ENCODE results near the gene ZCCHC9.
A peak's percentile ranks its signal among the peaks of the same experiment; 100 is the strongest.
"Not testable (repeated sequence)": the region's sequence is repeated elsewhere in the genome, so short reads cannot be mapped to it uniquely, and the experiment has no call there.

Gene ZCCHC9
- 18.2 to 30.6 (median 25.6) reads per million in 4 experiments for total RNA-seq

GRCh38 chr5:81301271-81302015, at the start of gene ZCCHC9:
ZCCHC9 (plus strand) TSS chr5:81301587; CDS start chr5:81304758, 3,171 bp downstream.
- DNase-seq: peak; percentile 84

GRCh38 chr5:81251922-81252321, 49.5 kb upstream of the ZCCHC9 start:
- DNase-seq: no peak

- DNase-seq: no peak
Observed at GRCh38 chr5:81252904-81253303, 48.5 kb upstream of the ZCCHC9 start.

- DNase-seq: no peak
Observed at GRCh38 chr5:81253875-81254274, 47.5 kb upstream of the ZCCHC9 start.

GRCh38 chr5:81254886-81255559, 46.4 kb upstream of the ZCCHC9 start:
- DNase-seq: no peak

- no peak for DNase-seq
Observed at GRCh38 chr5:81256766-81257165, 44.6 kb upstream of the ZCCHC9 start.

- not testable (repeated sequence) for DNase-seq
Observed at GRCh38 chr5:81262796-81263195, 38.6 kb upstream of the ZCCHC9 start.

GRCh38 chr5:81265101-81265500, 36.3 kb upstream of the ZCCHC9 start:
- DNase-seq: no peak

- no peak for DNase-seq
Observed at GRCh38 chr5:81268521-81269196, 32.7 kb upstream of the ZCCHC9 start.

- DNase-seq: no peak
Observed at GRCh38 chr5:81269751-81270393, 31.5 kb upstream of the ZCCHC9 start.

- DNase-seq: not testable (repeated sequence)
Observed at GRCh38 chr5:81270394-81271027, 30.9 kb upstream of the ZCCHC9 start.

- no peak for DNase-seq
Observed at GRCh38 chr5:81283976-81284375, 17.4 kb upstream of the ZCCHC9 start.

- DNase-seq: no peak
Observed at GRCh38 chr5:81286059-81286617, 15.2 kb upstream of the ZCCHC9 start.

- DNase-seq: no peak
Observed at GRCh38 chr5:81288021-81288433, 13.4 kb upstream of the ZCCHC9 start.

GRCh38 chr5:81290146-81290545, 11.2 kb upstream of the ZCCHC9 start:
- no peak for DNase-seq

- DNase-seq: no peak
Observed at GRCh38 chr5:81292130-81292529, 9.3 kb upstream of the ZCCHC9 start.

GRCh38 chr5:81294021-81294420, 7.4 kb upstream of the ZCCHC9 start:
- not testable (repeated sequence) for DNase-seq

- DNase-seq: no peak
Observed at GRCh38 chr5:81297531-81297930, 3.9 kb upstream of the ZCCHC9 start.

- DNase-seq: no peak
Observed at GRCh38 chr5:81300921-81301270, 491 bp upstream of the ZCCHC9 start.

- DNase-seq: no peak
Observed at GRCh38 chr5:81302596-81302995, 1.2 kb downstream of the ZCCHC9 start.

- DNase-seq: no peak
Observed at GRCh38 chr5:81303563-81303962, 2.2 kb downstream of the ZCCHC9 start.

GRCh38 chr5:81305785-81306184, 4.4 kb downstream of the ZCCHC9 start:
- DNase-seq: no peak
